ENCODE measurements around the gene CAMSAP2.

- TF ChIP-seq CTCF (IDR thresholded peaks at IDR 0.05), result no peak
- TF ChIP-seq EZH2 (IDR thresholded peaks at IDR 0.05), result no peak
Observed at GRCh38 chr1:200866521-200866920, 127.8 kb downstream of the CAMSAP2 start.

All from neural progenitor cell (in vitro differentiated cells).